LNCaP clone FGC (cell line): Measurements from ENCODE around the gene AJAP1.

ENCODE experiments used
- DNase-seq: peaks from one replicate; pipeline ENCODE4 v3.0.0-alpha.2; 2011; ENCODE audit warnings: low read depth
- H3K4me3 ChIP-seq: 2 replicates; pipeline ENCODE4 v1.5.1; 2011; ENCODE audit warnings: mild to moderate bottlenecking, low read depth, low read length, control low read depth
- TF ChIP-seq, protein P1 (sequence below): IDR thresholded peaks from 2 replicates; pipeline ENCODE4 v1.5.1; 2012; ENCODE audit warnings: mild to moderate bottlenecking; ENCODE audit not compliant: control insufficient read depth, insufficient read depth; ENCODE audit errors: extremely low read depth

Gene AJAP1

DNA sequence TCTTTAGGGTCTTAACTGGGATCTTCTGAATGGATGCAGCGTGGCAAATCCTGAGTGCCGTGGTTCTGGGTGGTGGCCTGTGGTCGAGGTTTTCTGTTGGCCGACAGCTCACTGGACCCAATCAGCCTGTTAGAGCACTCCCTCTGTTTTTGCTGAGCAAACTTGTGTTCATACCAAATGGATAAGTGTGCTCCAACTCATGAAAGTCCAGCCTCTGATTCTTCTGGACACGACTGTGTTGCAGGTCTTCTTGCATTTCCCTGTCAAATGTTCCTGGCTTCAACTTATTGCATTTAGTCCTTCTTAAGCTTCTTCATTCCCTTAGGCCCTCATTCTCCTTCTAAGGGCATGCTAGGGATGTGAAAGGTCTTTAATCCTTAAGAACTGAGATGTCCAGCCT is 63.7 kb downstream of the AJAP1 start:
- no peak overlapping the region for H3K4me3 ChIP-seq
- TF ChIP-seq, protein P1, sequence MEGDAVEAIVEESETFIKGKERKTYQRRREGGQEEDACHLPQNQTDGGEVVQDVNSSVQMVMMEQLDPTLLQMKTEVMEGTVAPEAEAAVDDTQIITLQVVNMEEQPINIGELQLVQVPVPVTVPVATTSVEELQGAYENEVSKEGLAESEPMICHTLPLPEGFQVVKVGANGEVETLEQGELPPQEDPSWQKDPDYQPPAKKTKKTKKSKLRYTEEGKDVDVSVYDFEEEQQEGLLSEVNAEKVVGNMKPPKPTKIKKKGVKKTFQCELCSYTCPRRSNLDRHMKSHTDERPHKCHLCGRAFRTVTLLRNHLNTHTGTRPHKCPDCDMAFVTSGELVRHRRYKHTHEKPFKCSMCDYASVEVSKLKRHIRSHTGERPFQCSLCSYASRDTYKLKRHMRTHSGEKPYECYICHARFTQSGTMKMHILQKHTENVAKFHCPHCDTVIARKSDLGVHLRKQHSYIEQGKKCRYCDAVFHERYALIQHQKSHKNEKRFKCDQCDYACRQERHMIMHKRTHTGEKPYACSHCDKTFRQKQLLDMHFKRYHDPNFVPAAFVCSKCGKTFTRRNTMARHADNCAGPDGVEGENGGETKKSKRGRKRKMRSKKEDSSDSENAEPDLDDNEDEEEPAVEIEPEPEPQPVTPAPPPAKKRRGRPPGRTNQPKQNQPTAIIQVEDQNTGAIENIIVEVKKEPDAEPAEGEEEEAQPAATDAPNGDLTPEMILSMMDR = no peak
- no peak for DNase-seq

DNA sequence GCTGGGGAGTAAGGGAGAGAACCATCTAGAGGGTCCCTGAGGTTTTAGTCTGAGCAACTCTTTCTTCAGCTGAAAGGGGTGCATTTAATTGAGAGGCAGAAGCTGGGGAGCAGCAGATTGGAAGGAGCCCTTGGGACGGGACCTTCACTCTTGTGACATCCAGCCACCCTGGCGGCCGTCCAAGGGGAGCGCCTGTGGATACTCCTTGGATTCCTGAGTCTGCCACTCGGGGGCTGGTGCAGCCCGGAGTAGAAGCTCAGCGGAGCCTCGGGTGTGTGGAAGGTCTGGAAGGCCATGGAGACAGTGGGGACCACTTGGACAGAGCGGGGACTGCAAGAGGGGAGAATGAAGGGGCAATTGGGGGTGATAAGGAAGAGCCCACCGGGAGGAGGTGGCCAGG is 68.7 kb downstream of the AJAP1 start:
- DNase-seq = no peak
- H3K4me3 ChIP-seq = no peak overlapping the region
- TF ChIP-seq, protein P1 = no peak

DNA sequence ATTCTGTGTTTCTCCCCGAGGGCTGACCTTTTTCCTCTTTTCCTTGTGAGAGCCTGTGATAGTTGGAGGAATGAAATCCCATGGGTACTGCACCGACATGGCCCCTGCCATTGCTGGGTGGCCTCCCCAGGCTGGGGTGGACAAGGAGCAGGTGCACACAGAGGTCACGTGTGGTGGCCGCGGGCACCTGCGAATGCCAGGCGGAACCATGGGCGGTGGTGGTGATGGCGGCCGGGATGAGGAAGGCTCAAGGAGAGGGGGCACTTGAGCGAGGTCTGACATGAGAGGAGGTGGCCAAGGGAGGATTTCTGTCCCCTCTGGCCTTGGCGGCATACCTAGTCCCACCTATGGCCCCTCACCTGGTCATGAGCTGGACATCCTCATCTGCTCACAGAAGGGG is 69.6 kb downstream of the AJAP1 start:
- H3K4me3 ChIP-seq = no peak overlapping the region
- no peak for DNase-seq
- TF ChIP-seq, protein P1 = no peak

DNA sequence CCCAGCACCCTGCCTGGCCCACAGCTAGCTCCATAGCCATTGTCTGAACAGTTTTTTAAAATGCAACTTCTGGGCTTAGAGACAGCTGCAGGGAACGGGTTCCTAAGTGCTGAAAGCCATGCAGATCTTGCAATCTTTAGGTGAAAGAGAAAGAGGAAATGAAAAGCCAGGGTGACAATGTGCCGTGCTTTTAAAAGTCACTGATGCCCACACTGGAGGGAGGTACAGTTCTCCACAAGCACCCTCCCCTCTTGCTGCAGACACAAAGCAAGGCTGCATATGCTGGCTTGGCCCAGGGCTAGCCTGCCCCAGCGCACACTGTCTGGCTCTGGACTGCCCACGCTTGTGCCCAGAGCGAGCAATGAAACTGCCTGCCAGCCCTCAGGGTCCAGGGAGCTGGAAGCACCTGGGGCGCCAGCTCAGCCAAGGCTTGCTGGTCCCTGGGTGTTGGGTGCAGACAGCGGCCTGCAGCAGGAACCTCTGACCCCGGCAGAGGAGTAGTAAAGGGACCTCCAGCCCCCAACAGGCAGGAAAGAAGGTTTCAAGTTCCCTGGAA is 70.4 kb downstream of the AJAP1 start:
- TF ChIP-seq, protein P1 = no peak
- no peak for DNase-seq
- H3K4me3 ChIP-seq = no peak overlapping the region

DNA sequence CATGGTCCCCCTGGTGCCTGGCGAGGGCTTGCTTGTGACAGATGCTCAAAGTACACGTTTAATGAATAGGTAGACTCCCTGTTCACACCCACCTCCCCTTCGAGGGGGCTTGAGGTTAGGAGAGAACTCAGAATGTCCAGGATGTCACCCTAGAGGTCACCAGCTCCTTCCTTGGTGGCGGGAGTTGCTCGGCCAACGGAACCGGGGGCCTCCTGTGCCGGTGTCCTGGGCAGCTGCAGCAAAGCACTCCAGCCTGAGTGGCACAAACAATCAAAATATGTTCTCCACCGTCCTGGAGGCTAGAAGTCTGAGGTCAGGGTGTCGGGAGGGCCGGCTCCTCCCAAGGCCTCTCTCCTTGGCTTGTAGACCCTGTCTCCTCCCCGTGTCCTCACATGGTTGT is 71.0 kb downstream of the AJAP1 start:
- H3K4me3 ChIP-seq = no peak overlapping the region
- TF ChIP-seq, protein P1 = no peak
- DNase-seq = no peak

DNA sequence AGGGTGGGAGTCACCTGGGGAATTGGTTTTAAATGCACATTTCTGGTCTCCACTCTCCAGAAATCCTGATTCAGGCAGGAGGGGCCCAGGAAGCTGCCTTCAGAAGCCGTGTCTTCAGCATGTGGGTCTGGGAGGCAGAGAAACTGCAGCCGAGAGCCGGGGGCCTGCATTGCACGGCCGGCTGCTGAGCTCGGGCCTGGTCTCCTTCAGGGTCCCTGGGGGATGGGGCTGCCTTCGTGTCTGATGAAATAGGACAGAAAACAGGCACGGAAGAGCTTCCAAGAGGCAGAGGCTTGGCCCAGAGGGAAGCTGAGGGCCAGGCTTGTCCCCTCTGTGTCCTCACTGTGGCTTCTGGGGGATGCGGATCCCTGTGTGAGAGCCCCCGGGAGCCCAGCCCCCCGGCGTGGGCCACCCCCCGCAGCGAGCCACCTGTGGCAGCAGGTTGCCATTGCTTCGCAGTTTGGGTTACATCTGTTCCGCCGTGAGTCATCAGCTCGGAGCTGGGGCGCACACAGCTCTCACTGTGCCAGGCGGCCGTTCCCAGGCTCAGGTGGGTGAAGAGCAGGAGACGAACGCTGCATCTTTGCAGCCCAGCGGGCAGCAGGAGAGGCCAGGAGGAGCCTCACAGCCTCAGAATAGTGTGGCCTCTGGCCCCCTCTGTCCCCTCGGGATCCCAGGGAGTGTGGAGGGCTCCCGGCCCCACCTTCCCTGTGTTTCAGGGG is 72.4 kb downstream of the AJAP1 start:
- H3K4me3 ChIP-seq = no peak overlapping the region
- no peak for DNase-seq
- TF ChIP-seq, protein P1 = no peak
